ENCODE measurements around the gene RHNO1. TPM values are rescaled to one million over a fixed set of nuclear protein-coding genes. Genes with fewer than 3 reads are reported as not detected.

RHNO1 gene
- total and polyA plus RNA-seq, 2 of the 13 experiments (the other 11 are each of a cell fraction or from before 2014, with no cell fraction given) = 27.2 to 49.6 TPM

GRCh38 chr12:2890388-2891239 is 13.6 kb downstream of the RHNO1 start, which contains the start of gene TULP3:
Gene TULP3, plus strand, starts transcription at chr12:2890891. Its CDS starts 57 bp downstream, at chr12:2890948.
- Histone ChIP-seq H3K27me3 (ENCODE audit: control insufficient read depth in 1 of 2, insufficient read depth in 2 of 2, low read length in 2 of 2) (no peaks in the 10 kb centered on the region), H3K4me3 (replicated peaks in 1 of 3; ENCODE audit: insufficient read depth in 1 of 3, low read depth in 2 of 3, low read length in 3 of 3) (peak within 1 kb of the TSS; percentile 81 to 87 (median 82)), H3K79me2 (ENCODE audit: insufficient read depth, low read length) (peaks cover 20% of the 10 kb centered on the region), H3K36me3 (replicated peaks in 1 of 2; ENCODE audit: control insufficient read depth in 1 of 2, insufficient read depth in 2 of 2, low read length in 2 of 2) (peaks cover 0 to 7% of the 10 kb centered on the region in 2 experiments; a peak in 1 of 5 replicates), H3K4me1 (ENCODE audit: insufficient read depth, low read length) (peaks cover 61% of the 10 kb centered on the region), H3K27ac (ENCODE audit: extremely low read length, insufficient read depth, low read length) (peak within 1 kb of the TSS; percentile 78), H3K4me2 (ENCODE audit: low read depth, low read length) (peak within 1 kb of the TSS; percentile 91), H3K9me3 (ENCODE audit: low read length) (no peaks in the 10 kb centered on the region), H2AFZ (ENCODE audit: low read length) (no peak within 1 kb of the TSS), H4K20me1 (ENCODE audit: insufficient read depth, low read length) (no peaks in the 10 kb centered on the region), H3K9ac (ENCODE audit: insufficient read depth, low read depth, low read length) (peak within 1 kb of the TSS; percentile 86)
- intact Hi-C loops (cut with micrococcal nuclease; ENCODE audit: unreplicated experiment) = loop anchor here (5.0 kb wide), 1 partner anchor 72 kb away; no protein-coding TSS in a partner anchor
- DNase-seq (ENCODE audit: low spot score) (peak; percentile 95), ATAC-seq (peak; percentile 97), FAIRE-seq (peak; percentile 43)
- in situ Hi-C loops (cut with HindIII; ENCODE audit: extremely low pct_ligation_motif_present, low pct_unique_long_range_greater_than_20kb) = no loop called here
- ChIA-PET CTCF (ENCODE audit: low intra/inter-chr PET ratio, low total read pairs) (no interaction called here), POLR2A (interaction anchor here (0.7 to 1.8 kb wide), 10 partner anchors 10 to 1121 kb away, joined by 3 to 12 read pairs (median 3); partner anchors contain the start of gene RHNO1)
- BruUV-seq (replicated peaks) = TSS peak; percentile 77
- 7% methylated on average over 12 of the region's 83 CpGs for WGBS (ENCODE audit: low lambda C conversion rate)
- TF ChIP-seq ZNF7 (CRISPR knock-in tag; IDR thresholded peaks at IDR 0.05) (no peak), CEBPZ (IDR thresholded peaks at IDR 0.05; ENCODE audit: low read length) (no peak), ZNF780A (CRISPR knock-in tag; IDR thresholded peaks at IDR 0.05) (peak; percentile 65; the same call in 1 of the 2 replicates), TMF1 (CRISPR knock-in tag; IDR thresholded peaks at IDR 0.05; ENCODE audit: low read depth) (0 out of 2 replicates have a peak, but pooled peaks have one; percentile 79), ZNF280D (CRISPR knock-in tag; IDR thresholded peaks at IDR 0.05) (peak; percentile 37; the same call in 1 of the 2 replicates), ZNF329 (CRISPR knock-in tag; IDR thresholded peaks at IDR 0.05; ENCODE audit: low read depth) (0 out of 2 replicates have a peak, but pooled peaks have one; percentile 9), SP4 (CRISPR knock-in tag; IDR thresholded peaks at IDR 0.05) (peak; percentile 91), ZNF362 (CRISPR knock-in tag; IDR thresholded peaks at IDR 0.05; ENCODE audit: borderline replicate concordance) (peak; percentile 45; the same call in 1 of the 2 replicates), LCORL (IDR thresholded peaks at IDR 0.05) (no peak), LCORL (CRISPR knock-in tag; IDR thresholded peaks at IDR 0.05) (peak; percentile 85)
